ENCODE measurements around the gene CYBC1.
"Not testable (repeated sequence)": the region's sequence is repeated elsewhere in the genome, so short reads cannot be mapped to it uniquely, and the experiment has no call there.

DNA sequence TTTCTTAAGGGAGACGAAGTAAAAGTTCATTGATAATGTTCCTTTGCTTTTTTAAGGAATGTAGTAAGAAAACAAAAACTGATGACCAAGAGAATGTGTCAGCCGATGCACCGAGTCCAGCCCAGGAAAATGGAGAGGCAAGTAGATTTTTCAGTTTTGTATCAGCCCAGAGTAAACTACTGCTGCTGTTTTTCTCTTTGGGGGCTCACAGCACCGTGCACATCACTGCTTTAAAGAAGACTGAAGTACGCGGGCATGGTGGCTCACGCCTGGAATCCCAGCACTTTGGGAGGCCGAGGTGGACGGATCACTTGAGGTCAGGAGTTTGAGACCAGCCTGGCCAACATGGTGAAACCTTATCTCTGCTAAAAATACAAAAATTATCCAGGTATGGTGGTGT lies 9.4 kb upstream of the CYBC1 start:
- TF ChIP-seq, protein P1, sequence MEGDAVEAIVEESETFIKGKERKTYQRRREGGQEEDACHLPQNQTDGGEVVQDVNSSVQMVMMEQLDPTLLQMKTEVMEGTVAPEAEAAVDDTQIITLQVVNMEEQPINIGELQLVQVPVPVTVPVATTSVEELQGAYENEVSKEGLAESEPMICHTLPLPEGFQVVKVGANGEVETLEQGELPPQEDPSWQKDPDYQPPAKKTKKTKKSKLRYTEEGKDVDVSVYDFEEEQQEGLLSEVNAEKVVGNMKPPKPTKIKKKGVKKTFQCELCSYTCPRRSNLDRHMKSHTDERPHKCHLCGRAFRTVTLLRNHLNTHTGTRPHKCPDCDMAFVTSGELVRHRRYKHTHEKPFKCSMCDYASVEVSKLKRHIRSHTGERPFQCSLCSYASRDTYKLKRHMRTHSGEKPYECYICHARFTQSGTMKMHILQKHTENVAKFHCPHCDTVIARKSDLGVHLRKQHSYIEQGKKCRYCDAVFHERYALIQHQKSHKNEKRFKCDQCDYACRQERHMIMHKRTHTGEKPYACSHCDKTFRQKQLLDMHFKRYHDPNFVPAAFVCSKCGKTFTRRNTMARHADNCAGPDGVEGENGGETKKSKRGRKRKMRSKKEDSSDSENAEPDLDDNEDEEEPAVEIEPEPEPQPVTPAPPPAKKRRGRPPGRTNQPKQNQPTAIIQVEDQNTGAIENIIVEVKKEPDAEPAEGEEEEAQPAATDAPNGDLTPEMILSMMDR (IDR thresholded peaks at IDR 0.05) = not testable (repeated sequence)
- not testable (repeated sequence) for TF ChIP-seq EP300, POLR2A (IDR thresholded peaks at IDR 0.05)
